ENCODE data around the gene PCDHB16.

GRCh38 chr5:141208478-141208877, 26.3 kb downstream of the PCDHB16 start, which contains the start of gene PCDHB12:
- no peak for TF ChIP-seq POLR2A (IDR thresholded peaks at IDR 0.05)
- TF ChIP-seq, protein P1, sequence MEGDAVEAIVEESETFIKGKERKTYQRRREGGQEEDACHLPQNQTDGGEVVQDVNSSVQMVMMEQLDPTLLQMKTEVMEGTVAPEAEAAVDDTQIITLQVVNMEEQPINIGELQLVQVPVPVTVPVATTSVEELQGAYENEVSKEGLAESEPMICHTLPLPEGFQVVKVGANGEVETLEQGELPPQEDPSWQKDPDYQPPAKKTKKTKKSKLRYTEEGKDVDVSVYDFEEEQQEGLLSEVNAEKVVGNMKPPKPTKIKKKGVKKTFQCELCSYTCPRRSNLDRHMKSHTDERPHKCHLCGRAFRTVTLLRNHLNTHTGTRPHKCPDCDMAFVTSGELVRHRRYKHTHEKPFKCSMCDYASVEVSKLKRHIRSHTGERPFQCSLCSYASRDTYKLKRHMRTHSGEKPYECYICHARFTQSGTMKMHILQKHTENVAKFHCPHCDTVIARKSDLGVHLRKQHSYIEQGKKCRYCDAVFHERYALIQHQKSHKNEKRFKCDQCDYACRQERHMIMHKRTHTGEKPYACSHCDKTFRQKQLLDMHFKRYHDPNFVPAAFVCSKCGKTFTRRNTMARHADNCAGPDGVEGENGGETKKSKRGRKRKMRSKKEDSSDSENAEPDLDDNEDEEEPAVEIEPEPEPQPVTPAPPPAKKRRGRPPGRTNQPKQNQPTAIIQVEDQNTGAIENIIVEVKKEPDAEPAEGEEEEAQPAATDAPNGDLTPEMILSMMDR (IDR thresholded peaks at IDR 0.05) = peak in 3 of 4 donors; percentile 8 to 19 (median 12)
